ES-I3 (cell line): Measurements from ENCODE around the gene ST6GALNAC5.
"Not testable (repeated sequence)": the region's sequence is repeated elsewhere in the genome, so short reads cannot be mapped to it uniquely, and the experiment has no call there.

Experiments used
- H3K36me3 ChIP-seq: 2 replicates; pipeline ENCODE4 v1.6.1; 2013; ENCODE audit warnings: mild to moderate bottlenecking, low read length, control low read depth, moderate library complexity; ENCODE audit not compliant: insufficient read depth
- H3K4me1 ChIP-seq: 2 replicates; pipeline ENCODE4 v1.6.1; 2013; ENCODE audit warnings: mild to moderate bottlenecking, control low read depth, low read length; ENCODE audit not compliant: insufficient read depth
- H3K9ac ChIP-seq: 2 replicates; pipeline ENCODE4 v1.6.1; 2013; ENCODE audit warnings: low read depth, mild to moderate bottlenecking, low read length, moderate library complexity
- H3K9me3 ChIP-seq: 2 replicates; pipeline ENCODE4 v1.6.1; 2013; ENCODE audit warnings: mild to moderate bottlenecking, low read length, moderate library complexity; ENCODE audit not compliant: control insufficient read depth, insufficient read depth

ST6GALNAC5 gene

GRCh38 chr1:76959556-76959955, 92.3 kb downstream of the ST6GALNAC5 start:
- Histone ChIP-seq H3K9me3 (no peaks in the 10 kb centered on the region), H3K36me3 (no peaks in the 10 kb centered on the region), H3K9ac (no peak overlapping the region), H3K4me1 (peaks cover 5% of the 10 kb centered on the region; the same call in 1 of the 2 replicates)

- no peak overlapping the region for H3K9ac ChIP-seq
- no peaks in the 10 kb centered on the region for H3K36me3 ChIP-seq
- H3K9me3 ChIP-seq: no peaks in the 10 kb centered on the region
- H3K4me1 ChIP-seq: peaks cover 5% of the 10 kb centered on the region; the same call in 1 of the 2 replicates
Measured at GRCh38 chr1:76961181-76961819, 94.0 kb downstream of the ST6GALNAC5 start.

GRCh38 chr1:76961820-76962207, 94.5 kb downstream of the ST6GALNAC5 start:
- Histone ChIP-seq H3K9ac (no peak overlapping the region), H3K36me3 (no peaks in the 10 kb centered on the region), H3K4me1 (peaks cover 5% of the 10 kb centered on the region; the same call in 1 of the 2 replicates), H3K9me3 (no peaks in the 10 kb centered on the region)

GRCh38 chr1:76981267-76981666, 114.0 kb downstream of the ST6GALNAC5 start:
- not testable (repeated sequence) for H3K4me1 ChIP-seq, H3K9ac ChIP-seq, H3K36me3 ChIP-seq, H3K9me3 ChIP-seq

- no peaks in the 10 kb centered on the region for H3K36me3 ChIP-seq
- H3K9me3 ChIP-seq: no peaks in the 10 kb centered on the region
- no peaks in the 10 kb centered on the region for H3K4me1 ChIP-seq
- H3K9ac ChIP-seq: no peak overlapping the region
Measured at GRCh38 chr1:76989976-76990375, 122.7 kb downstream of the ST6GALNAC5 start.

- Histone ChIP-seq H3K36me3 (no peaks in the 10 kb centered on the region; the same call in 1 of the 2 replicates), H3K4me1 (no peaks in the 10 kb centered on the region), H3K9ac (no peak overlapping the region), H3K9me3 (no peaks in the 10 kb centered on the region)
Measured at GRCh38 chr1:76993036-76993435, 125.8 kb downstream of the ST6GALNAC5 start.

GRCh38 chr1:76998582-76999223, 131.4 kb downstream of the ST6GALNAC5 start:
- Histone ChIP-seq H3K9ac (no peak overlapping the region), H3K9me3 (no peaks in the 10 kb centered on the region), H3K4me1 (no peaks in the 10 kb centered on the region), H3K36me3 (no peaks in the 10 kb centered on the region; the same call in 1 of the 2 replicates)

GRCh38 chr1:77007675-77008074, 140.4 kb downstream of the ST6GALNAC5 start:
- H3K36me3 ChIP-seq: no peaks in the 10 kb centered on the region
- no peaks in the 10 kb centered on the region for H3K9me3 ChIP-seq
- H3K9ac ChIP-seq: no peak overlapping the region
- no peaks in the 10 kb centered on the region for H3K4me1 ChIP-seq

- Histone ChIP-seq H3K9ac (no peak overlapping the region), H3K36me3 (no peaks in the 10 kb centered on the region), H3K9me3 (no peaks in the 10 kb centered on the region)
Measured at GRCh38 chr1:77010937-77011336, 143.7 kb downstream of the ST6GALNAC5 start.

GRCh38 chr1:77012066-77012465, 144.8 kb downstream of the ST6GALNAC5 start:
- no peaks in the 10 kb centered on the region for H3K4me1 ChIP-seq
- no peaks in the 10 kb centered on the region for H3K36me3 ChIP-seq
- H3K9ac ChIP-seq: no peak overlapping the region
- no peaks in the 10 kb centered on the region for H3K9me3 ChIP-seq

More at GRCh38 chr1:77010937-77011336, 143.7 kb downstream of the ST6GALNAC5 start:
- no peaks in the 10 kb centered on the region for H3K4me1 ChIP-seq

- no peaks in the 10 kb centered on the region for H3K36me3 ChIP-seq
- no peak overlapping the region for H3K9ac ChIP-seq
- no peaks in the 10 kb centered on the region for H3K9me3 ChIP-seq
- peaks cover 9% of the 10 kb centered on the region; the same call in 1 of the 2 replicates for H3K4me1 ChIP-seq
Measured at GRCh38 chr1:77014073-77014788, 147.0 kb downstream of the ST6GALNAC5 start.

GRCh38 chr1:77015748-77016341, 148.6 kb downstream of the ST6GALNAC5 start:
- H3K4me1 ChIP-seq: peaks cover 12% of the 10 kb centered on the region; the same call in 1 of the 2 replicates
- no peak overlapping the region for H3K9ac ChIP-seq
- H3K9me3 ChIP-seq: no peaks in the 10 kb centered on the region
- no peaks in the 10 kb centered on the region for H3K36me3 ChIP-seq

- no peak overlapping the region for H3K9ac ChIP-seq
- H3K4me1 ChIP-seq: peaks cover 12% of the 10 kb centered on the region; the same call in 1 of the 2 replicates
- no peaks in the 10 kb centered on the region for H3K9me3 ChIP-seq
- H3K36me3 ChIP-seq: no peaks in the 10 kb centered on the region
Measured at GRCh38 chr1:77016386-77016985, 149.2 kb downstream of the ST6GALNAC5 start.

- no peaks in the 10 kb centered on the region for H3K36me3 ChIP-seq
- H3K4me1 ChIP-seq: peaks cover 12% of the 10 kb centered on the region; the same call in 1 of the 2 replicates
- no peak overlapping the region for H3K9ac ChIP-seq
- no peaks in the 10 kb centered on the region for H3K9me3 ChIP-seq
Measured at GRCh38 chr1:77018311-77018710, 151.0 kb downstream of the ST6GALNAC5 start.
